Measurements from ENCODE around the gene TMEM139. TPM values are rescaled to one million over a fixed set of nuclear protein-coding genes. Genes with fewer than 3 reads are reported as not detected.

TMEM139 gene
- total RNA-seq, 1 experiment from 2014 or later = 19.1 TPM

- Mint-ChIP-seq H3K9me3 (ENCODE audit: unreplicated experiment) (peaks cover 26% of the 10 kb centered on the region), H3K36me3 (ENCODE audit: insufficient read depth, unreplicated experiment) (no peaks in the 10 kb centered on the region), H3K27ac (ENCODE audit: unreplicated experiment) (no peak overlapping the region), H3K4me3 (ENCODE audit: unreplicated experiment) (no peak overlapping the region), H3K4me1 (ENCODE audit: low read depth, unreplicated experiment) (no peaks in the 10 kb centered on the region), H3K27me3 (ENCODE audit: insufficient read depth, unreplicated experiment) (peaks cover 13% of the 10 kb centered on the region)
- intact Hi-C loops (cut with micrococcal nuclease; ENCODE audit: unreplicated experiment) = no loop called here
- H3K36me3 ChIP-seq (ENCODE audit: control insufficient read depth, insufficient read depth, low read length) = no peaks in the 10 kb centered on the region
- BruUV-seq (replicated peaks) = no TSS peak
- no peaks in the 10 kb centered on the region; the same call in 1 of the 2 replicates for H3K4me1 ChIP-seq
- TF ChIP-seq CTCF (IDR thresholded peaks at IDR 0.05; ENCODE audit: insufficient read depth in 1 of 2, low read depth in 1 of 2, low read length in 1 of 2, severe bottlenecking in 1 of 2, unreplicated experiment in 1 of 2) = no peak
- no peak for DNase-seq
- POLR2A ChIA-PET = no interaction called here
- no peak overlapping the region for H3K4me3 ChIP-seq (ENCODE audit: low read depth, low read length)
- no peaks in the 10 kb centered on the region for H3K27me3 ChIP-seq (replicated peaks; ENCODE audit: control insufficient read depth, insufficient read depth, low read length)
- CTCF ChIA-PET = no interaction called here
- H3K9me3 ChIP-seq = no peaks in the 10 kb centered on the region; the same call in 1 of the 2 replicates
Observed at GRCh38 chr7:143237366-143237765, 47.4 kb upstream of the TMEM139 start.

GRCh38 chr7:143238289-143238980, 46.3 kb upstream of the TMEM139 start:
- Mint-ChIP-seq H3K27ac (ENCODE audit: unreplicated experiment) (no peak overlapping the region), H3K4me1 (ENCODE audit: low read depth, unreplicated experiment) (peaks cover 6% of the 10 kb centered on the region), H3K27me3 (ENCODE audit: insufficient read depth, unreplicated experiment) (peaks cover 13% of the 10 kb centered on the region), H3K4me3 (ENCODE audit: unreplicated experiment) (no peak overlapping the region), H3K9me3 (ENCODE audit: unreplicated experiment) (peaks cover 26% of the 10 kb centered on the region), H3K36me3 (ENCODE audit: insufficient read depth, unreplicated experiment) (no peaks in the 10 kb centered on the region)
- no peak overlapping the region for H3K4me3 ChIP-seq (ENCODE audit: low read depth, low read length)
- peaks cover 4% of the 10 kb centered on the region for H3K4me1 ChIP-seq
- ChIA-PET POLR2A (no interaction called here), CTCF (no interaction called here)
- TF ChIP-seq CTCF (IDR thresholded peaks at IDR 0.05; ENCODE audit: insufficient read depth in 1 of 2, low read depth in 1 of 2, low read length in 1 of 2, severe bottlenecking in 1 of 2, unreplicated experiment in 1 of 2) = no peak
- intact Hi-C loops (cut with micrococcal nuclease; ENCODE audit: unreplicated experiment) = no loop called here
- H3K36me3 ChIP-seq (ENCODE audit: control insufficient read depth, insufficient read depth, low read length) = no peaks in the 10 kb centered on the region
- no TSS peak for BruUV-seq (replicated peaks)
- H3K27me3 ChIP-seq (replicated peaks; ENCODE audit: control insufficient read depth, insufficient read depth, low read length) = no peaks in the 10 kb centered on the region
- H3K9me3 ChIP-seq = no peaks in the 10 kb centered on the region; the same call in 1 of the 2 replicates
- no peak for DNase-seq

- ChIA-PET POLR2A (no interaction called here), CTCF (interaction anchor here (0.6 to 1.6 kb wide), 19 partner anchors 9 to 1307 kb away, joined by 3 to 30 read pairs (median 5); partner anchors contain the start of genes CASP2 and GSTK1)
- H3K4me3 Mint-ChIP-seq (ENCODE audit: unreplicated experiment) = no peak overlapping the region
- no peak overlapping the region for H3K4me3 ChIP-seq (ENCODE audit: low read depth, low read length)
- no peaks in the 10 kb centered on the region for H3K27me3 ChIP-seq (replicated peaks; ENCODE audit: control insufficient read depth, insufficient read depth, low read length)
- intact Hi-C loops (cut with micrococcal nuclease; ENCODE audit: unreplicated experiment) = loop anchor here (1.0 to 2.0 kb wide), 8 partner anchors 9 to 176 kb away; partner anchors contain the start of genes CASP2, EPHA1 and ZYX
- H3K4me1 ChIP-seq = peaks cover 17% of the 10 kb centered on the region
- H3K27ac Mint-ChIP-seq (ENCODE audit: unreplicated experiment) = no peak overlapping the region
- DNase-seq = no peak
- no TSS peak for BruUV-seq (replicated peaks)
- TF ChIP-seq CTCF (IDR thresholded peaks at IDR 0.05; ENCODE audit: insufficient read depth in 1 of 2, low read depth in 1 of 2, low read length in 1 of 2, severe bottlenecking in 1 of 2, unreplicated experiment in 1 of 2) = no peak
- H3K27me3 Mint-ChIP-seq (ENCODE audit: insufficient read depth, unreplicated experiment) = peaks cover 13% of the 10 kb centered on the region
- H3K36me3 Mint-ChIP-seq (ENCODE audit: insufficient read depth, unreplicated experiment) = no peaks in the 10 kb centered on the region
- H3K9me3 Mint-ChIP-seq (ENCODE audit: unreplicated experiment) = peaks cover 26% of the 10 kb centered on the region
- no peaks in the 10 kb centered on the region; the same call in 1 of the 2 replicates for H3K9me3 ChIP-seq
- peaks cover 13% of the 10 kb centered on the region for H3K4me1 Mint-ChIP-seq (ENCODE audit: low read depth, unreplicated experiment)
- H3K36me3 ChIP-seq (ENCODE audit: control insufficient read depth, insufficient read depth, low read length) = no peaks in the 10 kb centered on the region
Observed at GRCh38 chr7:143239813-143240212, 44.9 kb upstream of the TMEM139 start.
